ENCODE data around the gene CD81. TPM values are rescaled to one million over a fixed set of nuclear protein-coding genes. Genes with fewer than 3 reads are reported as not detected.

CD81 gene
- total and polyA plus RNA-seq, 9 of the 15 experiments (the other 6 are each of a cell fraction or from before 2014, with no cell fraction given) = 2.4 to 189 (median 61.7) TPM

- no peak for TF ChIP-seq RFX7 (CRISPR knock-in tag; IDR thresholded peaks at IDR 0.05)
- TF ChIP-seq OTX1 (CRISPR knock-in tag; IDR thresholded peaks at IDR 0.05) = no peak
- peak; percentile 13 to 70; a peak in 1 of 4 replicates for TF ChIP-seq SIN3A (IDR thresholded peaks at IDR 0.05; ENCODE audit: borderline replicate concordance in 2 of 2, control insufficient read depth in 1 of 2, low read depth in 2 of 2, low read length in 2 of 2)
- no peak for TF ChIP-seq ZC3H8 (IDR thresholded peaks at IDR 0.05)
- TF ChIP-seq ZNF217 (CRISPR knock-in tag; IDR thresholded peaks at IDR 0.05) = no peak
- no peak for TF ChIP-seq TFAP4 (CRISPR knock-in tag; IDR thresholded peaks at IDR 0.05; ENCODE audit: borderline replicate concordance)
- TF ChIP-seq FOXP1 (CRISPR knock-in tag; IDR thresholded peaks at IDR 0.05) = 0 out of 2 replicates have a peak, but pooled peaks have one; percentile 14
- peak; percentile 60; the same call in 1 of the 2 replicates for TF ChIP-seq ZNF263 (CRISPR knock-in tag; IDR thresholded peaks at IDR 0.05; ENCODE audit: borderline replicate concordance)
- no peak for TF ChIP-seq EP400 (IDR thresholded peaks at IDR 0.05)
- TF ChIP-seq E2F6 (IDR thresholded peaks at IDR 0.05; ENCODE audit: borderline replicate concordance in 1 of 2, extremely low read depth in 1 of 2, insufficient read depth in 1 of 2, insufficient read length in 1 of 2, low read depth in 1 of 2, low read length in 1 of 2, poor library complexity in 1 of 2, severe bottlenecking in 1 of 2) = peak in 1 of 2 experiments; percentile 5
- TF ChIP-seq MYC (IDR thresholded peaks at IDR 0.05; ENCODE audit: low read depth, low read length) = no peak
- TF ChIP-seq MYC (CRISPR knock-in tag; IDR thresholded peaks at IDR 0.05; ENCODE audit: borderline replicate concordance, low read depth) = 0 out of 2 replicates have a peak, but pooled peaks have one; percentile 28
- no peak for TF ChIP-seq ZNF644 (tag; IDR thresholded peaks at IDR 0.05; ENCODE audit: low read depth)
Measured at GRCh38 chr11:2399488-2400068, 22.5 kb downstream of the CD81 start (continued).
